Measurements from ENCODE around the gene XPO5. TPM values are rescaled to one million over a fixed set of nuclear protein-coding genes. Genes with fewer than 3 reads are reported as not detected.
"Not testable (repeated sequence)": the region's sequence is repeated elsewhere in the genome, so short reads cannot be mapped to it uniquely, and the experiment has no call there.

XPO5 gene
- total RNA-seq, 2 donors from 2014 or later = 70.8 to 74.3 TPM

GRCh38 chr6:43604174-43604573 lies 28.3 kb upstream of the XPO5 start:
- Mint-ChIP-seq H3K36me3 (ENCODE audit: low read depth) (peaks cover 22% of the 10 kb centered on the region), H3K9me3 (no peaks in the 10 kb centered on the region), H3K27ac (no peak overlapping the region), H3K27me3 (ENCODE audit: insufficient read depth) (no peaks in the 10 kb centered on the region), H3K4me1 (no peaks in the 10 kb centered on the region), H3K4me3 (no peak overlapping the region)
- Histone ChIP-seq H3K27ac (ENCODE audit: low read depth, low read length) (no peak overlapping the region), H3K36me3 (ENCODE audit: control insufficient read depth, insufficient read depth, low read length) (peaks cover 58% of the 10 kb centered on the region), H3K4me3 (ENCODE audit: low read length) (no peak overlapping the region), H3K4me1 (ENCODE audit: control insufficient read depth, insufficient read depth, low read length) (no peaks in the 10 kb centered on the region), H3K9ac (ENCODE audit: extremely low read depth, low read length, poor library complexity, severe bottlenecking) (no peak overlapping the region), H3K27me3 (ENCODE audit: control insufficient read depth, insufficient read depth, low read length, poor library complexity, severe bottlenecking) (no peaks in the 10 kb centered on the region), H3K9me3 (ENCODE audit: control insufficient read depth, low read length) (no peaks in the 10 kb centered on the region)
- TF ChIP-seq, protein P1, sequence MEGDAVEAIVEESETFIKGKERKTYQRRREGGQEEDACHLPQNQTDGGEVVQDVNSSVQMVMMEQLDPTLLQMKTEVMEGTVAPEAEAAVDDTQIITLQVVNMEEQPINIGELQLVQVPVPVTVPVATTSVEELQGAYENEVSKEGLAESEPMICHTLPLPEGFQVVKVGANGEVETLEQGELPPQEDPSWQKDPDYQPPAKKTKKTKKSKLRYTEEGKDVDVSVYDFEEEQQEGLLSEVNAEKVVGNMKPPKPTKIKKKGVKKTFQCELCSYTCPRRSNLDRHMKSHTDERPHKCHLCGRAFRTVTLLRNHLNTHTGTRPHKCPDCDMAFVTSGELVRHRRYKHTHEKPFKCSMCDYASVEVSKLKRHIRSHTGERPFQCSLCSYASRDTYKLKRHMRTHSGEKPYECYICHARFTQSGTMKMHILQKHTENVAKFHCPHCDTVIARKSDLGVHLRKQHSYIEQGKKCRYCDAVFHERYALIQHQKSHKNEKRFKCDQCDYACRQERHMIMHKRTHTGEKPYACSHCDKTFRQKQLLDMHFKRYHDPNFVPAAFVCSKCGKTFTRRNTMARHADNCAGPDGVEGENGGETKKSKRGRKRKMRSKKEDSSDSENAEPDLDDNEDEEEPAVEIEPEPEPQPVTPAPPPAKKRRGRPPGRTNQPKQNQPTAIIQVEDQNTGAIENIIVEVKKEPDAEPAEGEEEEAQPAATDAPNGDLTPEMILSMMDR (conservative IDR thresholded peaks at IDR 0.05) = no peak
- no peak for DNase-seq
- 97% methylated on average over 2 of the region's 2 CpGs; no CpG with 5 or more reads in 1 of the 2 experiments for WGBS, 2 experiments (ENCODE audit: insufficient coverage in 1 of 2, insufficient read length in 1 of 2)

DNA sequence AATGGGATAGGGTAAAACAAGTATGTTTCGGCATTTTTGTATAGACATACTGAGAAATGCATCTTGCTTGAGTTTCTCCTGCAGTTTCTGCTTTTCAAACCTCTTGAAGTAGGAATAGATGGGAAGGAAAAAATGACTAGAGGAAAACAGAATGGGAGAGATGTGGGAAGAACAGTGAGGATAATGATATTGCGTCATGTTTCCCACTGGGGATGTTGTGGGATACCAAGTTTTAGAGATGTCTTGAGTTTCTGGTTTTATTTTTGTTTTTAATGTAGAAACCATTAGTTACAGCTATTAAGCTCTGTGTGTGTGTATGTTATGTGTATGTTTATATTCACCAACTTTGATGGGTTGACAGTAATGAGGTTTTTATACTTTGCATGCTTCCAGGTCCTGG lies 24.8 kb upstream of the XPO5 start:
- H3K27me3 Mint-ChIP-seq (ENCODE audit: insufficient read depth) = no peaks in the 10 kb centered on the region
- no peak overlapping the region for H3K4me3 ChIP-seq (ENCODE audit: low read length)
- TF ChIP-seq, protein P1 (conservative IDR thresholded peaks at IDR 0.05) = no peak
- 94 to 96% methylated on average over 2 of the region's 2 CpGs for WGBS, 2 experiments (ENCODE audit: insufficient coverage in 1 of 2, insufficient read length in 1 of 2)
- no peak overlapping the region for H3K4me3 Mint-ChIP-seq
- no peaks in the 10 kb centered on the region for H3K27me3 ChIP-seq (ENCODE audit: control insufficient read depth, insufficient read depth, low read length, poor library complexity, severe bottlenecking)
- no peak overlapping the region for H3K27ac Mint-ChIP-seq
- no peaks in the 10 kb centered on the region for H3K4me1 ChIP-seq (ENCODE audit: control insufficient read depth, insufficient read depth, low read length)
- H3K36me3 ChIP-seq (ENCODE audit: control insufficient read depth, insufficient read depth, low read length) = peaks cover 62% of the 10 kb centered on the region
- H3K36me3 Mint-ChIP-seq (ENCODE audit: low read depth) = peaks cover 22% of the 10 kb centered on the region
- no peak for DNase-seq
- no peaks in the 10 kb centered on the region for H3K4me1 Mint-ChIP-seq
- no peaks in the 10 kb centered on the region for H3K9me3 ChIP-seq (ENCODE audit: control insufficient read depth, low read length)
- H3K9me3 Mint-ChIP-seq = no peaks in the 10 kb centered on the region
- H3K9ac ChIP-seq (ENCODE audit: extremely low read depth, low read length, poor library complexity, severe bottlenecking) = no peak overlapping the region
- H3K27ac ChIP-seq (ENCODE audit: low read depth, low read length) = no peak overlapping the region

DNA sequence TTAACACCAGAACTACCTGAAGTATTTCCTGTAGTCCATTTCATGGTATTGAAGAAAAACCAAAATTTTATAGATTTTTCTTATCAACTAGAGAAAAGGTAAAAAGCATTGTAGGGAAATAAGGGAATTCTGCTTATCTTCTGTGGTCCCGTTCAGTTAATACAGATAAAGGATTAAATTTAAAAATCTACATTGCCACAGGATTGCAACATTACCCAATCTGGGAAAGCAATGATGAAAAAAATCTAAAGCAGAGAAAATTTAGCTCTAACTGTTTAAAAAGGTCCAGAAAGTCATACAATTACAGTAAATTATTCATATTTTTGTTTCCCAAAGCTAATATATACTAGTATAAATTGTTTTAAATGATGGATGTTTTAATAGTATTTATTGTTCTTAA lies 18.1 kb upstream of the XPO5 start:
- no peaks in the 10 kb centered on the region for H3K27me3 ChIP-seq (ENCODE audit: control insufficient read depth, insufficient read depth, low read length, poor library complexity, severe bottlenecking)
- Mint-ChIP-seq H3K36me3 (ENCODE audit: low read depth) (peaks cover 26% of the 10 kb centered on the region), H3K9me3 (no peaks in the 10 kb centered on the region), H3K27me3 (ENCODE audit: insufficient read depth) (no peaks in the 10 kb centered on the region), H3K4me3 (no peak overlapping the region), H3K4me1 (no peaks in the 10 kb centered on the region), H3K27ac (no peak overlapping the region)
- DNase-seq = no peak
- no peaks in the 10 kb centered on the region for H3K4me1 ChIP-seq (ENCODE audit: control insufficient read depth, insufficient read depth, low read length)
- no peak overlapping the region for H3K4me3 ChIP-seq (ENCODE audit: low read length)
- H3K27ac ChIP-seq (ENCODE audit: low read depth, low read length) = no peak overlapping the region
- TF ChIP-seq, protein P1 (conservative IDR thresholded peaks at IDR 0.05) = no peak
- H3K9ac ChIP-seq (ENCODE audit: extremely low read depth, low read length, poor library complexity, severe bottlenecking) = no peak overlapping the region
- peaks cover 54% of the 10 kb centered on the region for H3K36me3 ChIP-seq (ENCODE audit: control insufficient read depth, insufficient read depth, low read length)
- 100% methylated on average over 1 of the region's 1 CpG; no CpG with 5 or more reads in 1 of the 2 experiments for WGBS, 2 experiments (ENCODE audit: insufficient coverage in 1 of 2, insufficient read length in 1 of 2)
- H3K9me3 ChIP-seq (ENCODE audit: control insufficient read depth, low read length) = no peaks in the 10 kb centered on the region

DNA sequence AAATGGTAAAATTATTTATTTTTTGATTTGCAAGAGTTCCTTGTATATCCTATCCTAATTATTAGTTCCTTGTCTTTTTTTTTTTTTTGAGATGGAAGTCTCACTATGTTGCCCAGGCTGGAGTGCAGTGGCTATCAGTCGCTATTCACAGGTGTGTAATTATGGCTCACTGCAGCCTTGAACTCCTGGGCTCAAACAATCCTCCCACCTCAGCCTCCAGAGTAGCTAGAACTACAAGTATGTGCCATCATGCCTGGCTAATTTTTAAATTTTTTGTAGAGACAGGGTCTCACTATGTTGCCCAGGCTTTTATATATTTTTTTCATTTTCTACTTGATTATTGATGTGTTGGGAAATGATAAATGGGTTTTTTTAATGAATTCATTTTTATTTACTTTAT lies 13.7 kb upstream of the XPO5 start:
- H3K9me3 ChIP-seq (ENCODE audit: control insufficient read depth, low read length); H3K27me3 ChIP-seq (ENCODE audit: control insufficient read depth, insufficient read depth, low read length, poor library complexity, severe bottlenecking); H3K4me3 Mint-ChIP-seq; H3K9ac ChIP-seq (ENCODE audit: extremely low read depth, low read length, poor library complexity, severe bottlenecking); H3K4me1 ChIP-seq (ENCODE audit: control insufficient read depth, insufficient read depth, low read length); H3K4me3 ChIP-seq (ENCODE audit: low read length); DNase-seq; H3K27ac Mint-ChIP-seq; H3K27ac ChIP-seq (ENCODE audit: low read depth, low read length); H3K4me1 Mint-ChIP-seq; H3K27me3 Mint-ChIP-seq (ENCODE audit: insufficient read depth); H3K9me3 Mint-ChIP-seq: not testable (repeated sequence)
- WGBS, 2 experiments (ENCODE audit: insufficient coverage in 1 of 2, insufficient read length in 1 of 2) = 83 to 96% methylated on average over 1 of the region's 1 CpG
- peaks cover 44% of the 10 kb centered on the region for H3K36me3 Mint-ChIP-seq (ENCODE audit: low read depth)
- H3K36me3 ChIP-seq (ENCODE audit: control insufficient read depth, insufficient read depth, low read length) = peaks cover 69% of the 10 kb centered on the region
